GM12892 (cell line): ENCODE data around the gene SPIN4.

ENCODE experiments used
- DNase-seq: peaks from one replicate; pipeline ENCODE4 v3.0.0; 2011; ENCODE audit not compliant: insufficient read length
- FAIRE-seq: peaks from 2 replicates; lab custom pipeline; 2011; peaks lifted over from hg19 to GRCh38; lab: Jason Lieb, UNC
- POLR2A ChIP-seq: IDR thresholded peaks from 2 replicates; pipeline ENCODE4 v1.6.1; 2011; ENCODE audit warnings: low read depth, low read length, control low read depth
- POLR2AphosphoS5 ChIP-seq: IDR thresholded peaks from 2 replicates; pipeline ENCODE4 v1.6.1; 2011; ENCODE audit warnings: low read depth, low read length, control low read depth
- TAF1 ChIP-seq: IDR thresholded peaks from 2 replicates; pipeline ENCODE4 v1.6.1; 2011; ENCODE audit warnings: low read depth, mild to moderate bottlenecking, control low read depth, low read length, borderline replicate concordance

Gene SPIN4

DNA sequence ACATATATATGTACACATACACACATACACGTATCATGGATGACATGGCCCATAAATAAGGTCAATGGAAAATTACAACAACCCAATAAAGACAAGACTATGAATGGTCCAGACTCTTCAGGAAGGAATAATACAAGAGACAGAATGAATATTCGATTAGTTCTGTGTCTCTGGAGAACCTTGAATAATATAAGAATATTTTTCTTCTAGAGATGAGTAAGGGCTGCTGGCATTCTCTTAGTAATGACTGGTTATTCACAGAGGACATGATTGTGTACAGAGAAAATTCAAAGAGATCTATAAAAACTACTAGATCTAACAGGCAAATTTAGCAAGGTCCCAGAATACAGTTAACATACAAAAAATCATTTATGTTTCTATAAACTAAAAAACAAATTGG, 23.3 kb downstream of the SPIN4 start:
- TF ChIP-seq POLR2A (no peak), POLR2AphosphoS5 (no peak), TAF1 (no peak)
- FAIRE-seq (no peak), DNase-seq (no peak)

GRCh38 chrX:63299596-63299995, 51.5 kb downstream of the SPIN4 start:
- TF ChIP-seq POLR2AphosphoS5 = no peak
- TF ChIP-seq POLR2A = no peak
- no peak for TF ChIP-seq TAF1
- DNase-seq = no peak
- FAIRE-seq = no peak
